B cell (primary cell): ENCODE results near the gene UMODL1. TPM values are rescaled to one million over a fixed set of nuclear protein-coding genes. Genes with fewer than 3 reads are reported as not detected.

Experiments
- ATAC-seq: fragments of 200-7000 bp; cut with Tn5 transposase; one replicate; pipeline ENCODE4 v1.10.0; 2021; ENCODE audit warnings: low read depth, mild to moderate bottlenecking, moderate number of reproducible peaks, moderate library complexity
- CTCF ChIA-PET: fragments of 350-600 bp; sonication (Branson Sonifier 250); formaldehyde crosslinking; loops from one replicate; lab custom pipeline; 2021; ENCODE audit warnings: antibody characterized with exemption, inconsistent platforms; lab: Charles Lee
- POLR2A ChIA-PET: fragments of 350-600 bp; sonication (Branson Sonifier 250); formaldehyde crosslinking; loops from one replicate; lab custom pipeline; 2021; ENCODE audit warnings: antibody characterized with exemption; lab: Charles Lee
- DNase-seq: peaks from one replicate; pipeline ENCODE4 v3.0.0; 2013
- H2AFZ ChIP-seq: 2 replicates; pipeline ENCODE4 v1.6.1; 2012; ENCODE audit warnings: mild to moderate bottlenecking, low read depth, low read length; ENCODE audit not compliant: insufficient read depth, poor library complexity, severe bottlenecking
- H3K27ac ChIP-seq, 2 donors: 1 replicate in 1 of 2; 2 replicates in 1 of 2; pipeline ENCODE4 v1.5.1; 2012 to 2013; ENCODE audit warnings: low read length in 2 of 2, mild to moderate bottlenecking in 2 of 2, moderate library complexity in 1 of 2
- H3K27me3 ChIP-seq, 4 experiments: fragments of 200-600 bp in 1 of 4; sonication (generic) in 1 of 4; replicated peaks in 1 of 4; 1 replicate in 2 of 4; 2 replicates in 2 of 4; pipeline versions ENCODE4 v1.6.1 to v1.7.0; 2013 to 2016; ENCODE audit warnings: low read length in 3 of 4, mild to moderate bottlenecking in 2 of 4, mixed read lengths in 1 of 4, moderate library complexity in 1 of 4; ENCODE audit not compliant: insufficient read depth in 4 of 4, control insufficient read depth in 3 of 4; ENCODE audit errors: control extremely low read depth in 1 of 4
- H3K36me3 ChIP-seq, 2 experiments: replicated peaks in 1 of 2; 1 replicate in 1 of 2; 2 replicates in 1 of 2; pipeline versions ENCODE4 v1.6.1 to v1.7.1; 2013; ENCODE audit warnings: low read length in 1 of 2; ENCODE audit not compliant: insufficient read depth in 2 of 2, control insufficient read depth in 1 of 2; ENCODE audit errors: control extremely low read depth in 1 of 2, extremely low read depth in 1 of 2
- H3K4me1 ChIP-seq, 2 donors: fragments of 200-600 bp in 1 of 2; sonication (generic) in 1 of 2; 1 replicate in 1 of 2; 2 replicates in 1 of 2; pipeline versions ENCODE4 v1.5.1 to v1.6.1; 2013 to 2017; ENCODE audit warnings: low read length in 2 of 2; ENCODE audit not compliant: control insufficient read depth in 2 of 2, insufficient read depth in 2 of 2
- H3K4me2 ChIP-seq: replicated peaks from 2 replicates; pipeline ENCODE3; 2012; ENCODE audit warnings: mild to moderate bottlenecking, low read depth, low read length; ENCODE audit not compliant: poor library complexity, severe bottlenecking
- H3K4me3 ChIP-seq, 5 experiments: fragments of 200-600 bp in 1 of 5; sonication (generic) in 1 of 5; 1 replicate in 3 of 5; 2 replicates in 2 of 5; pipeline versions ENCODE4 v1.5.1 to v1.7.0; 2011 to 2016; ENCODE audit warnings: low read length in 4 of 5, mild to moderate bottlenecking in 4 of 5, low read depth in 2 of 5, control low read depth in 1 of 5, moderate library complexity in 1 of 5; ENCODE audit not compliant: insufficient read depth in 1 of 5; ENCODE audit errors: control extremely low read depth in 1 of 5, extremely low read depth in 1 of 5
- H3K79me2 ChIP-seq: fragments of 200-600 bp; sonication (generic); one replicate; pipeline ENCODE4 v1.6.0; 2016; ENCODE audit warnings: low read length; ENCODE audit not compliant: control insufficient read depth, insufficient read depth
- H3K9ac ChIP-seq: fragments of 200-600 bp; sonication (generic); 2 replicates; pipeline ENCODE4 v1.6.1; 2017; ENCODE audit warnings: mild to moderate bottlenecking, low read length, moderate library complexity
- H3K9me3 ChIP-seq, 3 donors: one replicate each; pipeline versions ENCODE4 v1.6.1 to v1.7.1; 2013; ENCODE audit warnings: low read length in 2 of 3; ENCODE audit not compliant: control insufficient read depth in 2 of 3, insufficient read depth in 1 of 3; ENCODE audit errors: control extremely low read depth in 1 of 3
- H4K20me1 ChIP-seq: 2 replicates; pipeline ENCODE4 v1.6.0; 2012; ENCODE audit warnings: mild to moderate bottlenecking, low read length; ENCODE audit not compliant: insufficient read depth, control insufficient read depth, poor library complexity, severe bottlenecking
- H3K27ac Mint-ChIP-seq: one replicate; pipeline ENCODE4 v1.8.0; 2021; ENCODE audit warnings: mixed read lengths
- H3K27me3 Mint-ChIP-seq: one replicate; pipeline ENCODE4 v1.8.0; 2021; ENCODE audit warnings: mixed read lengths
- H3K4me1 Mint-ChIP-seq: one replicate; pipeline ENCODE4 v1.8.0; 2021; ENCODE audit warnings: mixed read lengths
- H3K4me3 Mint-ChIP-seq: one replicate; pipeline ENCODE4 v1.8.0; 2021; ENCODE audit warnings: mixed read lengths
- H3K9me3 Mint-ChIP-seq: one replicate; pipeline ENCODE4 v1.8.0; 2022; ENCODE audit warnings: mixed read lengths; ENCODE audit not compliant: insufficient read depth
- EZH2 ChIP-seq: IDR thresholded peaks from 2 replicates; pipeline ENCODE4 v1.6.1; 2012; ENCODE audit warnings: borderline replicate concordance, low read depth, mild to moderate bottlenecking, moderate library complexity, low read length; ENCODE audit not compliant: insufficient read depth, poor library complexity, severe bottlenecking
- WGBS: methylation state at CpG from one replicate; pipeline ENCODE4 v1.1.5; 2013; ENCODE audit warnings: missing lambda C conversion rate; ENCODE audit not compliant: insufficient coverage; 5-methylcytosine and 5-hydroxymethylcytosine counted together
- intact Hi-C: fragments of 100-400 bp; cut with micrococcal nuclease; formaldehyde crosslinking; loops from one replicate; pipeline ENCODE4 v1.10.0; 2022
- polyA plus RNA-seq: library from polyadenylated mRNA; depleted of rRNA; stranded (reverse); fragments of >200 nt; gene quantifications from 2 replicates; pipeline ENCODE4 v1.2.3, GENCODE V29; 2012
- total RNA-seq, 2 donors: library from RNA; stranded (reverse); fragments of 120-200 nt in 1 of 2; gene quantifications; 1 replicate in 1 of 2; 2 replicates in 1 of 2; pipeline versions ENCODE4 v1.2.3 to v1.2.4, GENCODE V29; 2013 to 2022
- TF ChIP-seq, protein P1 (sequence below): fragments of 200-600 bp; IDR thresholded peaks from one replicate; pipeline ENCODE4 v1.8.0; 2022; ENCODE audit warnings: antibody characterized with exemption, mild to moderate bottlenecking

The UMODL1 gene
- total and polyA plus RNA-seq, 2 donors (not counting 1 experiment from before 2014, with no cell fraction given), result 0.10 to 0.49 TPM

GRCh38 chr21:42155045-42155855 is 84.1 kb downstream of the UMODL1 start:
- H3K9me3 Mint-ChIP-seq, result no peaks in the 10 kb centered on the region

More at GRCh38 chr21:42155045-42155855, 84.1 kb downstream of the UMODL1 start:
- ChIA-PET CTCF (interaction anchor here (1.2 to 1.7 kb wide), 3 partner anchors 10 to 104 kb away, joined by 3 to 5 read pairs (median 4); no protein-coding TSS in a partner anchor), POLR2A (no interaction called here)
- no peak overlapping the region for H3K27ac ChIP-seq
- Mint-ChIP-seq H3K4me1 (peaks cover 1% of the 10 kb centered on the region), H3K4me3 (no peak overlapping the region), H3K27me3 (peaks cover 41% of the 10 kb centered on the region), H3K27ac (no peak overlapping the region)
- H3K4me1 ChIP-seq, result peaks cover 0 to 4% of the 10 kb centered on the region in 2 donors
- intact Hi-C loops, result no loop called here
- no peak overlapping the region for H3K4me3 ChIP-seq
- no peak overlapping the region for H2AFZ ChIP-seq
- no peaks in the 10 kb centered on the region for H4K20me1 ChIP-seq
- H3K36me3 ChIP-seq, result no peaks in the 10 kb centered on the region
- no peak overlapping the region for H3K4me2 ChIP-seq
- WGBS, result 59% methylated on average over 18 of the region's 23 CpGs
- peaks cover 0 to 22% (median 4%) of the 10 kb centered on the region in 4 experiments for H3K27me3 ChIP-seq
- H3K9me3 ChIP-seq, result no peaks in the 10 kb centered on the region
- ATAC-seq (peak; percentile 45), DNase-seq (peak; percentile 36)
- H3K9ac ChIP-seq, result no peak overlapping the region
- TF ChIP-seq EZH2, result no peak
- TF ChIP-seq, protein P1, sequence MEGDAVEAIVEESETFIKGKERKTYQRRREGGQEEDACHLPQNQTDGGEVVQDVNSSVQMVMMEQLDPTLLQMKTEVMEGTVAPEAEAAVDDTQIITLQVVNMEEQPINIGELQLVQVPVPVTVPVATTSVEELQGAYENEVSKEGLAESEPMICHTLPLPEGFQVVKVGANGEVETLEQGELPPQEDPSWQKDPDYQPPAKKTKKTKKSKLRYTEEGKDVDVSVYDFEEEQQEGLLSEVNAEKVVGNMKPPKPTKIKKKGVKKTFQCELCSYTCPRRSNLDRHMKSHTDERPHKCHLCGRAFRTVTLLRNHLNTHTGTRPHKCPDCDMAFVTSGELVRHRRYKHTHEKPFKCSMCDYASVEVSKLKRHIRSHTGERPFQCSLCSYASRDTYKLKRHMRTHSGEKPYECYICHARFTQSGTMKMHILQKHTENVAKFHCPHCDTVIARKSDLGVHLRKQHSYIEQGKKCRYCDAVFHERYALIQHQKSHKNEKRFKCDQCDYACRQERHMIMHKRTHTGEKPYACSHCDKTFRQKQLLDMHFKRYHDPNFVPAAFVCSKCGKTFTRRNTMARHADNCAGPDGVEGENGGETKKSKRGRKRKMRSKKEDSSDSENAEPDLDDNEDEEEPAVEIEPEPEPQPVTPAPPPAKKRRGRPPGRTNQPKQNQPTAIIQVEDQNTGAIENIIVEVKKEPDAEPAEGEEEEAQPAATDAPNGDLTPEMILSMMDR, result no peak
- no peaks in the 10 kb centered on the region for H3K79me2 ChIP-seq
